ENCODE results near the gene GNG7. TPM values are rescaled to one million over a fixed set of nuclear protein-coding genes. Genes with fewer than 3 reads are reported as not detected.
"Not testable (repeated sequence)": the region's sequence is repeated elsewhere in the genome, so short reads cannot be mapped to it uniquely, and the experiment has no call there.

The GNG7 gene
- total RNA-seq, 2 donors from 2014 or later: 8.7 to 22.9 TPM

DNA sequence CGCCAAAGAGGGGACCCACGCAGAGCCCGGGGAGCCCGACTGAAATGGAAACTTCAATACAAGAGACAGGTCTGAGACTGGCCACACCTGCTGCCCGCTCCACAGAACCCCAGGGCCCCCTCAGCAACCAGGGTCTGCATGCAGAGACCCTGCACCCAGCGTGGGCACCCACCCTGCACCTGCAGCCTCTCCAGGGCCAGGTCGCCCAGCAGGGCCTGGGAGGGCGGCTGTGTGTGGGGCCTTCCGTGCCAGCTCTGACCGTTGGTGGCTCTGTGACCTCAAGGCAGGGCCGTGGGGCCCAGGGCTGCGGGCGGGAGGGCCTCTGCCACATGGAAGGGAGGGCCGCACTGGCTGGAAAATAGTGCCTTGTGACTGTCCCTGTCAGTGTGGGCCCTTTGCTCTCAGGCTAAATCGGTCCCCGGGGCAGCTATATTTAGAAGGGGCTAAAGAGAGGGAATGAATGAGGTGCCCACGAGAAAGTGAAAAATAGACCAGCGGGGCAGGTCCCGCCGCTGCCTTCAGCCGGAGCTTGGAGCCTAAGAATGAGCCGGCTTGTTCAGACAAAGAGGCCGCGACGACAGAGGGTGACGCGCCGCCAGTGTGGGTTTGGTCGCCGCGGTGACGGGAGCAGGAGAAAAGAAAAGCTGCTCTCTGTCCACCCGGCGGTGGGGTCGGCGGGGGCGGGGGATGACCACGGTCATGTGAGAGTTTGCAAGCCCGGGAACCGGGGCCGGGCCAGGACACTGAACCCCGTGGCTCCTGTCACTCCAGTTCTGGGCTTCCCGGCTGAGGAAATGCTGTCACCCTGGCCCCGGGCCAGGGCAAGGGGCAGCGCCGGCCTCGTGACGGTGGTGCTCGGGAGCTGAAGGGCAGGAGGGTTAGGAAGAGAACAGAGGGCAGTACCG is 156.1 kb downstream of the GNG7 start:
- H3K4me1 ChIP-seq (replicated peaks): peaks cover 32% of the 10 kb centered on the region
- no peaks in the 10 kb centered on the region for H3K9me3 ChIP-seq
- DNase-seq (ENCODE audit: low spot score): peak; percentile 45
- TF ChIP-seq POLR2AphosphoS5 (IDR thresholded peaks at IDR 0.05): peak; percentile 19
- no peak for TF ChIP-seq POLR2A (IDR thresholded peaks at IDR 0.05)
- intact Hi-C loops (cut with DNase I): no loop called here
- peak overlapping the region; percentile 3 to 92 for H3K27ac ChIP-seq
- H3K27me3 ChIP-seq (replicated peaks; ENCODE audit: insufficient read depth): no peaks in the 10 kb centered on the region
- no peak overlapping the region for H3K4me3 ChIP-seq
- 33% methylated on average over 50 of the region's 50 CpGs for WGBS
- no peaks in the 10 kb centered on the region for H3K36me3 ChIP-seq

- H3K4me1 ChIP-seq (replicated peaks): peaks cover 39% of the 10 kb centered on the region
- H3K27me3 ChIP-seq (replicated peaks; ENCODE audit: insufficient read depth); H3K4me3 ChIP-seq; H3K9me3 ChIP-seq; intact Hi-C loops (cut with DNase I); DNase-seq (ENCODE audit: low spot score); H3K36me3 ChIP-seq: not testable (repeated sequence)
- 92% methylated on average over 20 of the region's 20 CpGs for WGBS
- peak overlapping the region; percentile 88 to 92 for H3K27ac ChIP-seq
These were observed 156.9 kb downstream of the GNG7 start for GRCh38 chr19:2545416-2546127.

DNA sequence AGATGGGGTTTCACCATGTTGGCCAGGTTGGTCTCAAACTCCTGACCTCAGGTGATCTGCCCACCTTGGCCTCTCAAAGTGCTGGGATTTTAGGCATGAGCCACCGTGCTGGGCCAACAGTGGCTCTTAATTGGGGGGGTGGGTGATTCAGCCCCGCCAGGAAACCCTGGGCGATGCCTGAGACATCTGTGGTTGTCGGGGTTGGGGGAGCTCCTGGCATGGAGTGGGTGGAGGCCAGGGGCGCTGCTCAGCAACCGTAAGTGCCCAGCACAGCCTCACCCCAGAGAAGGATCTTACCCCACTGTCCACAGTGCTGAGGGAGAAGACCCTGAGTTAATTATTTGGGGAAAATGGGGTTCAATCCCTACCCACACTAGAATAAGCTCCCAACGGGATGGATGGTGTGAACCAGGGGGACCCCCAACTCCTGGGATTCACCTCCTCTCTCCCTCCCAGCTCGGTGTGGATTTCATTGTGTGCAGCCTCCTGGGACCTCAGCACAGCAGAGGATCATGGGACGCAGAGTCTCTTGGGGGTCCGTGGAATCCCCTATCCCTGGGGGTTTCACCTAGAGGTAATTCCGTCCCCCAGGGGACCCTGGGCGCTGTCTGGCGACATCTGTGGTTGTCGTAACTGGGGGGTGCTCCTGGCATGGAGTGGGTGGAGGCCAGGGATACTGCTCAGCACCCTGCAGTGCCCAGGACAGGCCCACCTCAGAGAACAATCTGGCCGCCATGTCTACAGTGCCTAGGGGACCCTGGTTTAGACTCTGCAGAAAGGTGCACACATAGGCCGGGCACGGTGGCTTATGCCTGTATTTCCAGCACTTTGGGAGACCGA is 157.7 kb downstream of the GNG7 start:
- Histone ChIP-seq H3K27ac (peak overlapping the region; percentile 88 to 92), H3K36me3 (no peaks in the 10 kb centered on the region), H3K9me3 (no peaks in the 10 kb centered on the region), H3K4me1 (replicated peaks) (peaks cover 44% of the 10 kb centered on the region), H3K4me3 (no peak overlapping the region), H3K27me3 (replicated peaks; ENCODE audit: insufficient read depth) (no peaks in the 10 kb centered on the region)
- no peak for TF ChIP-seq POLR2AphosphoS5 (IDR thresholded peaks at IDR 0.05)
- no peak for TF ChIP-seq POLR2A (IDR thresholded peaks at IDR 0.05)
- TF ChIP-seq CTCF (IDR thresholded peaks at IDR 0.05): no peak
- intact Hi-C loops (cut with DNase I): loop anchor here (5.0 kb wide), 1 partner anchor 47 kb away; no protein-coding TSS in a partner anchor
- WGBS: 87% methylated on average over 18 of the region's 18 CpGs
- no peak for DNase-seq (ENCODE audit: low spot score)

GRCh38 chr19:2543463-2544442 is 158.7 kb downstream of the GNG7 start:
- 3% methylated on average over 36 of the region's 36 CpGs for WGBS
- intact Hi-C loops (cut with DNase I): loop anchor here (2.0 to 5.0 kb wide), 3 partner anchors 35 to 67 kb away; partner anchors contain the start of gene GADD45B

GRCh38 chr19:2543072-2543462 is 159.4 kb downstream of the GNG7 start:
- not testable (repeated sequence) for H3K36me3 ChIP-seq; DNase-seq (ENCODE audit: low spot score); H3K9me3 ChIP-seq; H3K27me3 ChIP-seq (replicated peaks; ENCODE audit: insufficient read depth)
- H3K4me3 ChIP-seq: peak overlapping the region in 1 of 2 donors; percentile 10
- intact Hi-C loops (cut with DNase I): loop anchor here (2.0 to 5.0 kb wide), 3 partner anchors 36 to 66 kb away; partner anchors contain the start of gene GADD45B
- H3K27ac ChIP-seq: peak overlapping the region; percentile 88 to 92
- WGBS: 32% methylated on average over 4 of the region's 4 CpGs
- peaks cover 44% of the 10 kb centered on the region for H3K4me1 ChIP-seq (replicated peaks)

More at GRCh38 chr19:2543463-2544442, 158.7 kb downstream of the GNG7 start:
- DNase-seq (ENCODE audit: low spot score): peak; percentile 91
- H3K4me3 ChIP-seq: peak overlapping the region in 1 of 2 donors; percentile 10
- TF ChIP-seq CTCF (IDR thresholded peaks at IDR 0.05) (peak in 2 of 4 experiments; percentile 30 to 48), POLR2AphosphoS5 (IDR thresholded peaks at IDR 0.05) (peak; percentile 88), POLR2A (IDR thresholded peaks at IDR 0.05) (peak; percentile 38)
- peaks cover 44% of the 10 kb centered on the region for H3K4me1 ChIP-seq (replicated peaks)
- no peaks in the 10 kb centered on the region for H3K27me3 ChIP-seq (replicated peaks; ENCODE audit: insufficient read depth)
- H3K9me3 ChIP-seq: no peaks in the 10 kb centered on the region
- peak overlapping the region; percentile 88 to 92 for H3K27ac ChIP-seq
- H3K36me3 ChIP-seq: no peaks in the 10 kb centered on the region
